GM23248 (cell line): ENCODE measurements around the gene SLC6A7. TPM values are rescaled to one million over a fixed set of nuclear protein-coding genes. Genes with fewer than 3 reads are reported as not detected.

Experiments used
- DNase-seq: peaks from one replicate; pipeline ENCODE4 v3.0.0-alpha.2; 2015
- H2AFZ ChIP-seq: fragments of 200-600 bp; sonication (generic); 2 replicates; pipeline ENCODE4 v1.6.1; 2016; ENCODE audit warnings: antibody characterized with exemption
- H3F3A ChIP-seq: fragments of 200-600 bp; sonication (generic); 2 replicates; pipeline ENCODE4 v1.6.1; 2016; ENCODE audit warnings: mild to moderate bottlenecking, antibody characterized with exemption, mixed run types; ENCODE audit not compliant: insufficient read depth
- H3K27ac ChIP-seq: fragments of 200-600 bp; sonication (generic); 2 replicates; pipeline ENCODE4 v1.5.1; 2016; ENCODE audit warnings: mild to moderate bottlenecking
- H3K27me3 ChIP-seq: fragments of 200-600 bp; sonication (generic); replicated peaks from 2 replicates; pipeline ENCODE4 v1.6.1; 2016; ENCODE audit warnings: mild to moderate bottlenecking; ENCODE audit not compliant: insufficient read depth
- H3K36me3 ChIP-seq: fragments of 200-600 bp; sonication (generic); 2 replicates; pipeline ENCODE4 v1.6.1; 2016; ENCODE audit warnings: low read depth, mild to moderate bottlenecking
- H3K4me1 ChIP-seq: fragments of 200-600 bp; sonication (generic); 2 replicates; pipeline ENCODE4 v1.6.1; 2016; ENCODE audit warnings: mild to moderate bottlenecking; ENCODE audit not compliant: insufficient read depth
- H3K4me2 ChIP-seq: fragments of 200-600 bp; sonication (generic); one replicate; pipeline ENCODE4 v1.6.1; 2016; ENCODE audit warnings: mild to moderate bottlenecking; ENCODE audit not compliant: unreplicated experiment
- H3K4me3 ChIP-seq: fragments of 200-600 bp; sonication (generic); 2 replicates; pipeline ENCODE4 v1.5.1; 2016; ENCODE audit warnings: mild to moderate bottlenecking
- H3K79me2 ChIP-seq: fragments of 200-600 bp; sonication (generic); 2 replicates; pipeline ENCODE4 v1.6.1; 2016; ENCODE audit warnings: mild to moderate bottlenecking; ENCODE audit not compliant: insufficient read depth
- H3K9ac ChIP-seq: fragments of 200-600 bp; sonication (generic); 2 replicates; pipeline ENCODE4 v1.6.1; 2016; ENCODE audit warnings: mild to moderate bottlenecking
- H3K9me2 ChIP-seq: fragments of 200-600 bp; sonication (generic); 2 replicates; pipeline ENCODE4 v1.6.1; 2016; ENCODE audit warnings: mixed run types, mild to moderate bottlenecking, moderate library complexity; ENCODE audit not compliant: insufficient read depth
- H3K9me3 ChIP-seq: fragments of 200-600 bp; sonication (generic); one replicate; pipeline ENCODE4 v1.6.1; 2017; ENCODE audit warnings: low read depth
- H4K20me1 ChIP-seq: fragments of 200-600 bp; sonication (generic); 2 replicates; pipeline ENCODE4 v1.6.0; 2016; ENCODE audit not compliant: insufficient read depth
- EZH2 ChIP-seq: fragments of 200-600 bp; sonication (generic); IDR thresholded peaks from 2 replicates; pipeline ENCODE4 v1.6.1; 2018; ENCODE audit warnings: antibody characterized with exemption, mild to moderate bottlenecking; ENCODE audit not compliant: insufficient read depth, poor library complexity, severe bottlenecking
- EZH2phosphoT487 ChIP-seq: fragments of 200-600 bp; sonication (generic); IDR thresholded peaks from 2 replicates; pipeline ENCODE4 v1.6.1; 2018; ENCODE audit warnings: antibody characterized with exemption, moderate library complexity, mild to moderate bottlenecking, low read depth; ENCODE audit not compliant: insufficient read depth
- WGBS, 2 experiments: methylation state at CpG; one replicate each; pipeline ENCODE4 v1.1.6; 2015 to 2017; ENCODE audit warnings: low lambda C conversion rate in 2 of 2, low coverage in 1 of 2; ENCODE audit errors: missing lambda C conversion rate in 2 of 2; 5-methylcytosine and 5-hydroxymethylcytosine counted together
- in situ Hi-C: fragments of 300-500 bp; cut with MboI; formaldehyde crosslinking; loops from 2 replicates; pipeline ENCODE4 v1.15.0; 2020
- polyA plus RNA-seq: library from polyadenylated mRNA; unstranded; fragments of >200 nt; fragmentation: Nextera tagmentation; extraction: Ambion mirVana; gene quantifications from 2 replicates; pipeline ENCODE4 v1.2.1, GENCODE V29; 2016
- total RNA-seq: library from RNA; depleted of rRNA; stranded (reverse); fragments of >200 nt; shearing (Covaris generic); gene quantifications from 2 replicates; pipeline ENCODE4 v1.2.3, GENCODE V29; 2014

The SLC6A7 gene
- total and polyA plus RNA-seq, 2 experiments from 2014 or later = not detected

- peak overlapping the region; percentile 37; the same call in 1 of the 2 replicates for H2AFZ ChIP-seq
- H3K4me1 ChIP-seq = no peaks in the 10 kb centered on the region
- no peaks in the 10 kb centered on the region for H4K20me1 ChIP-seq
- H3K9me3 ChIP-seq = no peaks in the 10 kb centered on the region
- no peak overlapping the region for H3K9ac ChIP-seq
- no peaks in the 10 kb centered on the region for H3K79me2 ChIP-seq
- no peaks in the 10 kb centered on the region for H3F3A ChIP-seq
- no peak for TF ChIP-seq EZH2phosphoT487
- no peak for TF ChIP-seq EZH2
- no peaks in the 10 kb centered on the region for H3K9me2 ChIP-seq
- peak; percentile 45 for DNase-seq
- no peaks in the 10 kb centered on the region for H3K27me3 ChIP-seq
- in situ Hi-C loops = no loop called here
- H3K27ac ChIP-seq = no peak overlapping the region
- no peak overlapping the region for H3K4me2 ChIP-seq
- no peak overlapping the region for H3K4me3 ChIP-seq
- no peaks in the 10 kb centered on the region for H3K36me3 ChIP-seq
- WGBS, 2 experiments = 36 to 40% methylated on average over 5 of the region's 5 CpGs
These were observed 8.8 kb upstream of the SLC6A7 start for GRCh38 chr5:150181027-150181426.

- WGBS, 2 experiments = 78 to 88% methylated on average over 9 of the region's 9 CpGs
- in situ Hi-C loops = no loop called here
- no peak overlapping the region for H3K4me2 ChIP-seq
- TF ChIP-seq EZH2phosphoT487 (no peak), EZH2 (no peak)
- no peak overlapping the region for H3K27ac ChIP-seq
- no peaks in the 10 kb centered on the region for H3K4me1 ChIP-seq
- no peak overlapping the region for H3K9ac ChIP-seq
- no peaks in the 10 kb centered on the region for H3K36me3 ChIP-seq
- H4K20me1 ChIP-seq = no peaks in the 10 kb centered on the region
- H3K9me3 ChIP-seq = no peaks in the 10 kb centered on the region
- H3K4me3 ChIP-seq = no peak overlapping the region
- peak; percentile 26 for DNase-seq
- H3K79me2 ChIP-seq = no peaks in the 10 kb centered on the region
- no peaks in the 10 kb centered on the region for H3K27me3 ChIP-seq
- no peak overlapping the region for H2AFZ ChIP-seq
- H3K9me2 ChIP-seq = no peaks in the 10 kb centered on the region
- no peaks in the 10 kb centered on the region for H3F3A ChIP-seq
These were observed 7.9 kb upstream of the SLC6A7 start for GRCh38 chr5:150181766-150182545.

GRCh38 chr5:150182774-150183173 lies 7.1 kb upstream of the SLC6A7 start:
- Histone ChIP-seq H3K9ac (no peak overlapping the region), H3K9me3 (no peaks in the 10 kb centered on the region), H3K27me3 (no peaks in the 10 kb centered on the region), H3K4me2 (no peak overlapping the region), H3K79me2 (no peaks in the 10 kb centered on the region), H2AFZ (no peak overlapping the region), H3F3A (no peaks in the 10 kb centered on the region), H3K36me3 (no peaks in the 10 kb centered on the region), H4K20me1 (no peaks in the 10 kb centered on the region), H3K4me3 (no peak overlapping the region), H3K4me1 (no peaks in the 10 kb centered on the region), H3K27ac (no peak overlapping the region), H3K9me2 (no peaks in the 10 kb centered on the region)
- 93 to 95% methylated on average over 10 of the region's 10 CpGs for WGBS, 2 experiments
- in situ Hi-C loops = no loop called here
- TF ChIP-seq EZH2phosphoT487 (no peak), EZH2 (no peak)
- DNase-seq = no peak

GRCh38 chr5:150183436-150183835 lies 6.4 kb upstream of the SLC6A7 start:
- no peak for TF ChIP-seq EZH2phosphoT487
- no peak for TF ChIP-seq EZH2
- peaks cover 5% of the 10 kb centered on the region; the same call in 1 of the 2 replicates for H3K27me3 ChIP-seq
- no peaks in the 10 kb centered on the region for H3K79me2 ChIP-seq
- H3K27ac ChIP-seq = no peak overlapping the region
- H2AFZ ChIP-seq = no peak overlapping the region
- H3K4me1 ChIP-seq = no peaks in the 10 kb centered on the region
- no peaks in the 10 kb centered on the region for H3K36me3 ChIP-seq
- no peaks in the 10 kb centered on the region for H3K9me2 ChIP-seq
- no peak overlapping the region for H3K9ac ChIP-seq
- no peaks in the 10 kb centered on the region for H4K20me1 ChIP-seq
- no peak overlapping the region for H3K4me2 ChIP-seq
- H3K4me3 ChIP-seq = no peak overlapping the region
- H3K9me3 ChIP-seq = no peaks in the 10 kb centered on the region
- no peaks in the 10 kb centered on the region for H3F3A ChIP-seq
- in situ Hi-C loops = no loop called here
- 87 to 93% methylated on average over 11 to 12 of the region's 12 CpGs for WGBS, 2 experiments
- DNase-seq = no peak

- Histone ChIP-seq H3K36me3 (no peaks in the 10 kb centered on the region), H3K4me1 (no peaks in the 10 kb centered on the region), H3K27me3 (peaks cover 9% of the 10 kb centered on the region), H3K27ac (no peak overlapping the region), H3K9ac (no peak overlapping the region), H3F3A (no peaks in the 10 kb centered on the region), H3K4me2 (no peak overlapping the region), H3K4me3 (no peak overlapping the region), H2AFZ (no peak overlapping the region), H3K9me3 (no peaks in the 10 kb centered on the region), H4K20me1 (no peaks in the 10 kb centered on the region), H3K79me2 (no peaks in the 10 kb centered on the region), H3K9me2 (no peaks in the 10 kb centered on the region)
- TF ChIP-seq EZH2 (no peak), EZH2phosphoT487 (no peak)
- in situ Hi-C loops = no loop called here
- WGBS, 2 experiments = 60 to 68% methylated on average over 2 of the region's 2 CpGs
- no peak for DNase-seq
These were observed 5.9 kb upstream of the SLC6A7 start for GRCh38 chr5:150184006-150184405.
